HFF-Myc (cell line): Measurements from ENCODE around the gene MS4A13.

Experiments
- DNase-seq: peaks from one replicate; pipeline ENCODE4 v3.0.0-alpha.2; 2011; ENCODE audit warnings: low read depth; ENCODE audit errors: extremely low read depth
- H3K4me3 ChIP-seq: replicated peaks from 2 replicates; pipeline ENCODE4 v1.5.1; 2011; ENCODE audit warnings: low read depth, mild to moderate bottlenecking, control low read depth, low read length
- TF ChIP-seq, protein P1 (sequence below): IDR thresholded peaks from 2 replicates; pipeline ENCODE4 v1.5.1; 2012; ENCODE audit warnings: mild to moderate bottlenecking, low read depth, low read length, control low read depth; ENCODE audit errors: missing control alignments

Gene MS4A13, protein sequence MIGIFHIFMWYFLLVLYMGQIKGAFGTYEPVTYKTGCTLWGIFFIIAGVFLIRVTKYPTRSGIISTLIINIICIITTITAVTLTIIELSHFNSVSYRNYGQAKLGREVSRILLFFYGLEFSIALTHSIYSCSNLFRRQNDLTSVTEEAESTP

DNA sequence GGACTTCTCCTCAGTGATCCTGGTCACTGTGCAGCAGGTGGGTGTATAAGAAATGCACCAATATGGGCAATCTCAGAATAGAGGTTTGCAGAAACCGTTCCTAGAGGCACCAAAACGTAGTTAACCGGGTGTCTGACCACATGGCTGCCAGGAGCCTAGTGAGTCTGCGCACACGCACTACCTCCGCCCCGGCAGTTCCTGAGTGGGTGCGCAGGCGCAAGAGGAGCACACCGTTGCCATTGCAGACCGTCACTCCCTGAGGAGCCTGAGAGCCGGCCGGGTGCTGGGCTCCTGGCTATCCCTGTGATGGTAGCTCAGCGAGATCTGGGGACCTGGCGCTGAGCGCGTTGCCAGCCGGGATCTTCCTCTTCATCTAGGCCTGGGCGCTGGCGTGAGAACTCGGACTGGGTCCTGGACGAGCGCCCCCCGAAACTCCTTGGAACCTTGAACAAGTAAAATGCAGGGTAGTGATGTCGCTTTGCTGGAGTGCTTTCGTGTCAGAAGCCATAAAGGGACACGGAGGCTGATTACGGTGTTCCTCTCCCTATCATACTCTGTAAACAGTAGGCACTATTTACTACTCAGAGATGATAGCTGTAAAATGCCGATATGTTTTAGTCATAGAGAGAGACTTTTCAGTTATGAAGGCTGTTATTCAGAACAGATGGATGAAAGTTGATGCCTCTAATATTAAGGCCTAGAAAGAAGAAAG lies at the start of gene MS4A13:
Gene MS4A13 (plus strand): TSS at position 249 of the 712 bp plus-strand sequence. CDS start 2,692 bp downstream, outside the sequence.
- no peak within 1 kb of the TSS for H3K4me3 ChIP-seq
- DNase-seq, result no peak
- TF ChIP-seq, protein P1, sequence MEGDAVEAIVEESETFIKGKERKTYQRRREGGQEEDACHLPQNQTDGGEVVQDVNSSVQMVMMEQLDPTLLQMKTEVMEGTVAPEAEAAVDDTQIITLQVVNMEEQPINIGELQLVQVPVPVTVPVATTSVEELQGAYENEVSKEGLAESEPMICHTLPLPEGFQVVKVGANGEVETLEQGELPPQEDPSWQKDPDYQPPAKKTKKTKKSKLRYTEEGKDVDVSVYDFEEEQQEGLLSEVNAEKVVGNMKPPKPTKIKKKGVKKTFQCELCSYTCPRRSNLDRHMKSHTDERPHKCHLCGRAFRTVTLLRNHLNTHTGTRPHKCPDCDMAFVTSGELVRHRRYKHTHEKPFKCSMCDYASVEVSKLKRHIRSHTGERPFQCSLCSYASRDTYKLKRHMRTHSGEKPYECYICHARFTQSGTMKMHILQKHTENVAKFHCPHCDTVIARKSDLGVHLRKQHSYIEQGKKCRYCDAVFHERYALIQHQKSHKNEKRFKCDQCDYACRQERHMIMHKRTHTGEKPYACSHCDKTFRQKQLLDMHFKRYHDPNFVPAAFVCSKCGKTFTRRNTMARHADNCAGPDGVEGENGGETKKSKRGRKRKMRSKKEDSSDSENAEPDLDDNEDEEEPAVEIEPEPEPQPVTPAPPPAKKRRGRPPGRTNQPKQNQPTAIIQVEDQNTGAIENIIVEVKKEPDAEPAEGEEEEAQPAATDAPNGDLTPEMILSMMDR, result no peak

DNA sequence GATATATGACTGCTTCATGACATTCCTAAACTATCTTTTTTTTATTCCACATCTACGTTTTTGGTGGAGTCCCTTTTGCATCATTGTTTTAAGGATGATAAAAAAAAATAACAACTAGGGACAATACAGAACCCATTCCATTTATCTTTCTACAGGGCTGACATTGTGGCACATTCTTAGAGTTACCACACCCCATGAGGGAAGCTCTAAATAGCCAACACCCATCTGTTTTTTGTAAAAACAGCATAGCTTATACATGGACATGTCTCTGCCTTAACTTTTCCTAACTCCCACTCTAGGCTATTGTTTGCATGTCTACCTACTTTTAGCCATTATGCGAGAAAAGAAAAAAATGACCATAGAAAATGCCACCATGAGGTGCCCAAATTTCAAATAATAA lies 46.4 kb upstream of the MS4A13 start:
- TF ChIP-seq, protein P1, result no peak
- DNase-seq, result no peak
- H3K4me3 ChIP-seq, result no peak overlapping the region

DNA sequence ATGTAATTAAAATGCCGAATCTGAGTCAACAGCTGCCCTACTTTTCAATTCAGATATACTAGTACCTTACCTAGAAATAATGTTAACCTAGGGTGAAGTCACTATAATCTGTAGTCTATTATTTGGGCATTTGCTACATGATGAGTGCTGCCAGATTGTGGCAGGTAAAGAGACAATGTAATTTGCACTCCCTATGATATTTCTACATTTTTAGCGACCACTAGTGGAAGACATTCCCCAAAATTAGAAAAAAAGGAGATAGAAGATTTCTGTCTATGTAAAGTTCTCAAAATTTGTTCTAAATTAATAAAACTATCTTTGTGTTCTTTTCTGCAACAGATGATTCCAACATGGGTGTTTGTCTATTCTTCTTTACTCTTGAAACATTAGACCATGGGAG lies 45.5 kb upstream of the MS4A13 start:
- TF ChIP-seq, protein P1, result no peak
- no peak for DNase-seq
- H3K4me3 ChIP-seq, result no peak overlapping the region

DNA sequence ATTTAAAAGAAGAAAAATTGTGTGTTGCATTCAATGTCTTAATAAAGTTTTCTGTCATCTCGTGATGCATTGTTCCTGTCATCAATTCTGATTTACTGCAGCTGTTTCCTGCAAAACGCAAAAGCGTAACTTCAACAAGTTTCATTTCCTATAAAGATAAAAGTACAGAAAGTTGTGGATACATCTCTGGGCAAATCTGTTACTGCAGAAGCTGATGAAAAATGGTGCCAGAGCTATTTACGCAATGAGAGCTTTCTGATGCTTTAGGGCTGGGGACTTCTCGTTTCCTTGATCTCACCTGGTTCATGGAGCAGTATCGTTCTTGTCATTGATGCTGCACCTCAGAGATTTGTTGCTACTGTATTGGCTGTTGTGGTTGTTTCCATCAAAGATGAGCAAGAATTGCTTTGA lies 38.2 kb upstream of the MS4A13 start:
- TF ChIP-seq, protein P1, result no peak
- no peak overlapping the region for H3K4me3 ChIP-seq
- no peak for DNase-seq

DNA sequence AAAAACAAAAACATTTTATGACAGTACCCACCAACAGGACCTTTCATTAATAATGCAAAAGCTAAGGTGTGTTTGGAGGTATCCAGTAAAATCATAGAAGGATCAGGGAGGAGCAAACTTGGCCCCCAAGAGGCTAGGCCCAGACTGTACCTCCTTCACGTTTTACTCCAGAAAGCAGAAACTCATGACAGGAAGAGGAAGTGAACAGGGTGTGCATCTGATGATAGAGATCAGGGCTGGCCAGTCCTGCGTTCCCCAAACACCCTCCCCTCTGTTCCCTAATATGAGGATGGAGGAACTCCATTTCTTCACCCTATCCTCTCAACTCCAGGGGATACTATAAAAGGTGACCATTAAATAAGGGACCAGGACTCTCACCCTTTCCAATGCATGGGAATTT lies 32.8 kb upstream of the MS4A13 start:
- H3K4me3 ChIP-seq, result no peak overlapping the region
- no peak for DNase-seq
- TF ChIP-seq, protein P1, result no peak

DNA sequence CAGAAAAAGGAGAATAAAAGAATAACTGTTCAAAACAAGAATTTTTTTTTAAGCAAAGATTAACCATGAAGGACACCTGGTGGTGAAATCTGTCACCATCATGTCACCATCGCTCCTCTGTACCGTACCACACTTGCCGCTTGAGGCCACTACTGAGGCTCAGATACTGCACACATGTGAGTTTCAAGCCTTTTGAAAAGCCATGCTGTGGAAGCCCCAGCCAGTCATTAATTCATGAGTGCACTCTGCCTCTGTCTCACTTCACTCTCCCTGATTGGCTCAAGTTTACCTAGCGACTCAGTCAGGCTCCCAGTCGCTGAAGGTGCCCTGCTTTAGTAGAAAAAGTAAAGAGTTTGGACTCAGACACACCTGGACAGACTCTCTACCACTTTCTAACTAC lies 29.2 kb upstream of the MS4A13 start:
- no peak for DNase-seq
- TF ChIP-seq, protein P1, result no peak
- no peak overlapping the region for H3K4me3 ChIP-seq
